NCI-H2227 (cell line): ENCODE data around the gene LGR5.

Experiments used
- DNase-seq: peaks from one replicate; lab custom pipeline; 2025; ENCODE audit not compliant: unreplicated experiment; lab: John Stamatoyannopoulos, UW

Gene LGR5, protein sequence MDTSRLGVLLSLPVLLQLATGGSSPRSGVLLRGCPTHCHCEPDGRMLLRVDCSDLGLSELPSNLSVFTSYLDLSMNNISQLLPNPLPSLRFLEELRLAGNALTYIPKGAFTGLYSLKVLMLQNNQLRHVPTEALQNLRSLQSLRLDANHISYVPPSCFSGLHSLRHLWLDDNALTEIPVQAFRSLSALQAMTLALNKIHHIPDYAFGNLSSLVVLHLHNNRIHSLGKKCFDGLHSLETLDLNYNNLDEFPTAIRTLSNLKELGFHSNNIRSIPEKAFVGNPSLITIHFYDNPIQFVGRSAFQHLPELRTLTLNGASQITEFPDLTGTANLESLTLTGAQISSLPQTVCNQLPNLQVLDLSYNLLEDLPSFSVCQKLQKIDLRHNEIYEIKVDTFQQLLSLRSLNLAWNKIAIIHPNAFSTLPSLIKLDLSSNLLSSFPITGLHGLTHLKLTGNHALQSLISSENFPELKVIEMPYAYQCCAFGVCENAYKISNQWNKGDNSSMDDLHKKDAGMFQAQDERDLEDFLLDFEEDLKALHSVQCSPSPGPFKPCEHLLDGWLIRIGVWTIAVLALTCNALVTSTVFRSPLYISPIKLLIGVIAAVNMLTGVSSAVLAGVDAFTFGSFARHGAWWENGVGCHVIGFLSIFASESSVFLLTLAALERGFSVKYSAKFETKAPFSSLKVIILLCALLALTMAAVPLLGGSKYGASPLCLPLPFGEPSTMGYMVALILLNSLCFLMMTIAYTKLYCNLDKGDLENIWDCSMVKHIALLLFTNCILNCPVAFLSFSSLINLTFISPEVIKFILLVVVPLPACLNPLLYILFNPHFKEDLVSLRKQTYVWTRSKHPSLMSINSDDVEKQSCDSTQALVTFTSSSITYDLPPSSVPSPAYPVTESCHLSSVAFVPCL

DNA sequence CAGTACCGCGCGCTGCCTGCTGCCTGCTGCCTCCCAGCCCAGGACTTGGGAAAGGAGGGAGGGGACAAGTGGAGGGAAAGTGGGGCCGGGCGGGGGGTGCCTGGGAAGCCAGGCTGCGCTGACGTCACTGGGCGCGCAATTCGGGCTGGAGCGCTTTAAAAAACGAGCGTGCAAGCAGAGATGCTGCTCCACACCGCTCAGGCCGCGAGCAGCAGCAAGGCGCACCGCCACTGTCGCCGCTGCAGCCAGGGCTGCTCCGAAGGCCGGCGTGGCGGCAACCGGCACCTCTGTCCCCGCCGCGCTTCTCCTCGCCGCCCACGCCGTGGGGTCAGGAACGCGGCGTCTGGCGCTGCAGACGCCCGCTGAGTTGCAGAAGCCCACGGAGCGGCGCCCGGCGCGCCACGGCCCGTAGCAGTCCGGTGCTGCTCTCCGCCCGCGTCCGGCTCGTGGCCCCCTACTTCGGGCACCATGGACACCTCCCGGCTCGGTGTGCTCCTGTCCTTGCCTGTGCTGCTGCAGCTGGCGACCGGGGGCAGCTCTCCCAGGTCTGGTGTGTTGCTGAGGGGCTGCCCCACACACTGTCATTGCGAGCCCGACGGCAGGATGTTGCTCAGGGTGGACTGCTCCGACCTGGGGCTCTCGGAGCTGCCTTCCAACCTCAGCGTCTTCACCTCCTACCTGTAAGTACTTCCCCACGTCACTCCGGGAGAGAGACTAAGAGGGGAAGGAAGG is at the start of gene LGR5:
TSS of gene LGR5 (plus strand) at position 186 of the 732 bp plus-strand sequence. CDS start at position 469, 283 bp downstream.
- peak; percentile 77 for DNase-seq

DNA sequence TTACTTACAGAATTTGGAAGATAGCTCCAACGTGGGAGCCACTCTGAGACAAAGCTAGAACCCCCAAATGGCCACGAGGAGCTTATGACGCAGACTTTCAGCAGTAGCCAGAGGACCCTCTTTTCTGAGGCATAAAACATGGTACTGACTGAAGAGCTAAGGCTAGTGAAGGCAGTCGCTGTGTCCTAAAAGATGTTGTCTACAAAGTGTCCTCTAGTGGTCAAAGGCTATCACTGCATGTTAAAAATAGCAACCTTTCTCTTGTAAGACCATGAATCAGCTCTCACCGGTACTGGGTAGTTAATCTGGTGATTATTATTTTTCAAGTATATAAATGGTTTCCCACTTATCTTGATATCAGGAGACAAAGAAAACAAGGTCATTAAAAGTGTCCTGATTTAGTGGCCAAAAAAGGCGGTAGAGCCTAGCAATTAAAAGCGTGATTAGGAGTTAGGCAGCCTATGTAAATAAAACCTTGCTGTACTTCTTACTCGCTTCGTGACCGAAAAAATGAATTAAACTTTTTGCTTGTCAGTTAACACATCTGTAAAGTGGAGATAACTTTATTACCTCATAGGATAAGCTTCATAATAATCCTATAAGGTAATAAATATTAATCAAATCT is 47.0 kb upstream of the LGR5 start:
- peak; percentile 68 for DNase-seq

DNA sequence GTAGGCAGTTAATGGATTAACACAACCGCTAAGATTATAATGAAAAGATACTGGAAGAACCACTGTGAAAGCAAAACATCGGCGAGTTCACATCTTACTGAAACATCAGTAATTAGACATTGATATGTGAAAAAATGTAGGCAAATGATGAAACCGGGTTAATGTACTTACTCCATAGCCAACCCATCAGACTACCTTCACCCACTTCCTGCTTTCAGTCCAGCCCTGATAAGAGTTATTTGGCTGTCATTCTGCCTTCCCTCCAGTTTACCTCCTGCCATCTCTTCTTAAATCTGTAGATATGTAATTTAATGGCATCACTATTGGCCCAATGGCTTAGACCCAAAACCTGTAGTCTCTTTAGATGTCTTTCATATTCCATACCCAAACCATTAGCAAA is 46.0 kb upstream of the LGR5 start:
- no peak for DNase-seq

DNA sequence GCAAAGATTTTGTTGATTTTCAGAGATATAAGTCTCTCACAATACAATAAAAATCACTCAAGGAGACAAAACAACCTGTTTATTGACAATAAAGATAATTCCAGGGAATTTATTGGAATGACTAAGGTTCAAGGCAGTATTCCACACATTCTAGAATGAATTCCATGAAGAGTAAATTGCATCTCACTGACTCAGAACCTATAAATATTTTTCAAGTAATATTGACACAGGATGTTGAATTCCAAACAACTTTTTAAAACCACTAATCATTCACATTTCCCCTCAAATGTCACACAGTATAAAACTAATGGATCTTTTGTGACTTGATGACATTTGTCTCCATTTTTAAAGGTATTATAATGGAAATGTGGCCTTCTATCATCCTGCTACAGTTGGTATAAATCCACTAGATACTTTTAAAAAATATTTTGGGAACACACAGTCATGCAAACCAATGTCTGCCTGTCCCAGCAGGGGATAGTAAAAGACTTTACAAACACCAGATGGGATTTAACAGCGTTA is 42.1 kb upstream of the LGR5 start:
- no peak for DNase-seq

DNA sequence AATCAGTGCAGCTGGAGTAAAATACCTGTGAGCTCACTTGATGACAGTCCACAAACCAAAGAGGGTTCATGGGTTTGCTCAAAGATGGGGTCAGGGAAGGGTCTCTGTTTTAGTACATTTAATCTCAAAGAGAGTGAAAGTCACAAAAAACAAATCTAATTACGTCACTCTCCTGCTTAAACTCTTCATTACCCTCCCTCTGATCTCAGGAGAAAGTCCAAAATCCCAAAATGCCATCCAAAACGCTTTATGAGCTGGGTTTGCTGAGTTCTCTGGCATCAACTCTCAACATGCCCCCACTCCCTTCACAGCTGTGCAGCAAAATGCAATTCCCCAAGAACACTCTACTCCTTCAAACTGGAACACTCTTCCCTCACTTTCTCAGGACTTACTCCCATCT is 40.4 kb upstream of the LGR5 start:
- DNase-seq = no peak

DNA sequence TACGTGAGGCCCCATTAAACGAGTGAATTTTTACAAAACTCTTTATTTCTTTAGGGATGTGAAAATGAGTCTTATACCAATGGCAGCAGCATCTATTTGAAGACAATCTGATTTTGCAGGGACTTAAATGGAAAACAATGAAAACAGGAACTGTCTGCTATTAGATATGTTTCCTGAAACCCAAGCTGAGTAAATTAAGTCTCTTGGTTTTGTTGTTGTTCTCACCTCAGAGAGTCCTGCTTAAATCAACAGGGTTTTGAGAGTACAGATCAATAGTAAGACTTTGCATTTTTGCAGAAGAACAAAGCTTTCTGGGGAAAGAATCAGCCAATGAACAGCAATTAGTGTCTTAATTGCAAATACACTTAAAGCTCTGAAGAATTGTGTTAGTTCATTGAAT is 39.1 kb upstream of the LGR5 start:
- DNase-seq = no peak

DNA sequence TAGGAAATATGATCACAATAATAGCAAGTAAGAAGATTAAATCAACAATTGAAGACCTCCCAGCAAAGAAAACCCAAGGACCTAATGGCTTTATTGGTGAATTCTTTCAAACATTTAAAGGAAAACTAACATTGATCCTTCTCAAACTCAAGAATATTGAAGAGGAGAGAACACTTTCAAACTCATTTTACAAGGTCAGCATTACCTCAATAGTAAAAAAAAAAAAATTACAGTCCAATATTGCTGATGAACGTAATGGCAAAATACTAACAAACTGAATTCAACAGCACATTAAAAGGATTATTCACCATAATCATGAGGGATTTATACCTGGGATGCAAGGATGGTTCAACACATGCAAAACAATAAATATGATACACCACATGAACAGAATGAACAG is 33.7 kb upstream of the LGR5 start:
- no peak for DNase-seq

DNA sequence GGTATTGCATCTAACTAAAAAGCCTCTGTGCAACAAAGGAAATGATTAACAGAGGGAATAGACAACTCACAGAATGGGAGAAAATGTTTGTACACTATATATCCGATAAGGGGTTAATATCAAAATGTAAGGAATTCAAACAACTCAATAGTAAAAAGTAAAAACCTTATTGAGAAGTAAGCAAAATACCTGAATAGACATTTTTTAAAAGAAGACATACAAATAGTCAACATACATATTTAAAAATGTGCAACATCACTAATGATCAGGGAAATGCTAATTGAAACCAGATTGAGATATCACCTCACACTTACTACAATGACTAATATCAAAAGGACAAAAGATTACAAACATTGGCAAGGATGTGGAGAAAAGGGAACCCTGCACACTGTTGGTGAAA is 31.9 kb upstream of the LGR5 start:
- no peak for DNase-seq

DNA sequence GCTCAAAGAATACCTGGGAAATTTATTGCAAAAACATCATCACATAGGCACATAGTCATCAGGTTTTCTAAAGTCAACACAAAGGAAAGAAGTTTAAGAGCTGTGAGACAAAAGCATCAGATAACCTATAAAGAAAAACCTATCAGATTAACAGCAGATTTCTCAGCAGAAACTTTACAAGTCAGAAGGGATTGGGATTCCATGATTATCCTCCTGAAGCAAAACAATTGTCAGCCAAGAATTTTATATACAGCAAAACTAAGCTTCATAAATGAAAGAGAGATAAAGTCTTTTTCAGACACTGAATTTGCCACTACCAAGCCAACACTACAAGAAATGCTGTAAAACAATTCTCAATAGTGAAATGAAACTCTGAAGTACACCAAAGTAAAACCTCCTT is 28.8 kb upstream of the LGR5 start:
- no peak for DNase-seq

DNA sequence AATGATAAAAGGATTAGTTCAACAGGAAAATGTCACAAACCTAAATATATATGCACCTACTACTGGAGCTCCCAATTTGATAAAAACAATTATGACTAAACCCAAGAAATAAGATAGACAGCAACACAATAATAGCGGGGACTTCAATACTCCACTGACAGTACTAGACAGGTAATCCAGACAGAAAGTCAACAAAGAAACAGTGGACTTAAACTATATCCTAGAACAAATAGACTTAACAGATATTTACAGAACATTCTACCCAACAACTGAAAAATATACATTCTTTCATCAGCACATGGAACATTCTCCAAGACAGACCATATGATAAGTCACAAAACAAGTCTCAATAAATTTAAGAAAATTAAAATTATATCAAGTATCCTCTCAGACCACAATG is 28.0 kb upstream of the LGR5 start:
- DNase-seq = no peak

DNA sequence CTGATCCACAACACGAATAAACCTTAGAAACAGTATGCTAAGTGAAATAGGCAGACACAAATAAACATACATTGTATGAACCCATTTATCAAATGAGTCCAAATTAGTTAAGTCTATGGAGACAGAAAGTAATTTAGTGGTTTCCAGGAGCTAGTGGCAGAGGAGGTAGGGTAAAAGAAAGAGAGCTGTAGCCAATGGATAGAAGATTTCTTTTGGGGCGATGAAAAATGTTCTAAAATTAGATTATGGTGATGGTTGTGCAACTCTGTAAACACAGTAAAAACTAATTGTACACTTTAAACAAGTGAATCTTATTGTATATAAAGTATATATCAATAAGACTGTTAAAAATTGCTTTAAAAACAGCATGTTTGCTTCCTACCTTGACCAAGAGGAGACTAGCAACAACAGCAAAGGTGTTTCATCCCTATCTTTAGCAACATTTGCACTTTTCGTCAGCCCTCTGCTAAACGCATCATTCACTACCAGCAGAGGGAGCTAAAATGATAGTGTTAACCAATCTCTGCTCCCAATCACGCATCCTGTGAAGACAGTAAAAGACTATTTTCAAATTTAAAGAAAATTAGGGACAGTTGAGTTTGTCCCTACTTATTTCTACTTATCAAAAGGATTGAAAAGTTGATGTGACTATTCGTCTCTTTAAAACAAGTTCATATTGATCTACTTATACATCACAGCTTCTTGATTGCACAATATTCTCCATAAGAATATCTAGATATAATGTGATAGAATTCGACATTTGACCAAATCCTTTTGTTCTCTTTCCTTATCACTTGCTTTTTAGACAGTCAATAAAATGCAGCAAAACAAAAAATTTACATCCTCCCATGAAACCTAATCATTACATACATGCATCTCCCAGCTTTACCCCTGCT is 24.0 kb upstream of the LGR5 start:
- DNase-seq = peak; percentile 64

DNA sequence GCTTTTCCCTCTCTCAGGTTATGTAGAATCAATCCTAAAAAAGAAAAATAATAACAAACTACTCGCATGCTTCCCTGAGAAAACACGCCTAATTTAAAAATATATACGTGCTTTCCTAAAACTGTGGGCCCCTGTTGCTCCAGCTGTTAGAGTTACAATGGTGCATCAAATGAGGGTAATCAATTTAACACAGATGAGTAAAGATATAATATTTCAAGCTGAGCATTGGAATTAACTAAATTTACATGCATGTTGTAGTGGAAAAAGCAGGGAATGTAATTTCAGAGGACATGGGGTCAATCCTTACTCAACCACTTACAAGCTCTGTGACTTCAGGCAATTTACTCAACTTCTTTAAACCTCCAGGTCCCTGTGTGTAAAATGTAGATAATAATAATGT is 22.4 kb upstream of the LGR5 start:
- DNase-seq = no peak

DNA sequence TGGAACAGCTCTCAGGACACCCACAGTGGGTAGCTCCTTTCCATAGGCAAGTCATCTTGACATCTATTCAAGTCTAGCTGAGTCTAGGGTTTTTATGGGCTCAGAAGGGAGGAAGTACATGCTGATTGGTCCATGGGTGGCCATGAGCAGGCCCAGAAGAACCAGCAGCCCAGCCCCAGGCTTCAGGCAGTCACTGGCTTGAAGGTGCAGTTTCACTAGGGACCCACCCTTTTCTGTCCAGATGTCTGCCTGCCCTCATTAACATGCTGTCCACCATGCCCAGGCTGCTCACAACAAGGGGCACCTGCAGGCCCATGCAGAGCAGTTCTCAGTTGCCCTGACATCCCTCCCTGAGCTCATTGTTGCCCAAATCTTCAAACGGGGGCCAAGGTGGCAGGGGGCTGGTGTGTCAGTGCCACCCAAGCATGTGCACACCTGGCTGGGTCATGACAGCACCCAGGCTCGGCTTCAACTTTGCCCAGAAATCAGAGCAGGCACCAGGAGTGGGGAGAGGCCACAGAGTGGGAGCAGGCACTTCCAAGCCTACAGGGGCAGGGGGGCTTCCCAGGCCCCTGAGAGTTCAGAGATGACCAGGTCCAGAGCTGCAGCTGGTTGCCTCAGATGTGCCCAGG is 18.7 kb upstream of the LGR5 start:
- no peak for DNase-seq

DNA sequence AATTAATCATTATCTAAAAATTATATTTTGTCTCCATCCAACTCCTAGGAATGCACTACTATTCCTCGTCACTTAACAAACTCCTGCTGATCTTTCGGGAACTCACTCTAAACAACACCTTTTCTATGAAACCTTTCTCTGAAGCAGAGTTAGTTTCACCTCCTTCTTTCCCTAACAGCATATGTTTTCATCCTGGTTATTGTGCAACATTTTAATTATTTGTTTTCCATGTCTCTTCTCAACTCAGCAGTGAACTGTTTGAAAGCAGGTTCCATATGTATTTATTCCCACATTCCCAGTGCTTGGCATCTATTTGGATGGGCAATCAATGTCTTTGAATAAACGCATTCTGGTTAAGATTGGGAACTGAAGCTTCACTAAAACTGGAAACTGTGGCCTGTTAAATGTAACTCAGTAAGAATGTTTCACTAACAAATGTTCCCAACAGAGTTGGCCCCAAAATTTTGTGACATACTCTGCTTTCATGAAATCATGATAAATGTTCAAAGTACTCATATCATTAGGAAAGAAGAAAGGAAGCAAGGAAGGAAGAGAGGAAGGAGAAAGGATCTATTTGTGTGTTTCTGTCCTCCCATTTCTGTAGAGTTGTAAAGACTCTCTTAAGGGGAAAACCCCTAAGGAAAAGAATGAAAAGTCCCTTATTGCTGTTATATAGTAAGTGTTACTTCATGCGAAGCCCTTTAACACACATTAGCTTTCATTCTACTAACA is 13.9 kb upstream of the LGR5 start:
- no peak for DNase-seq

DNA sequence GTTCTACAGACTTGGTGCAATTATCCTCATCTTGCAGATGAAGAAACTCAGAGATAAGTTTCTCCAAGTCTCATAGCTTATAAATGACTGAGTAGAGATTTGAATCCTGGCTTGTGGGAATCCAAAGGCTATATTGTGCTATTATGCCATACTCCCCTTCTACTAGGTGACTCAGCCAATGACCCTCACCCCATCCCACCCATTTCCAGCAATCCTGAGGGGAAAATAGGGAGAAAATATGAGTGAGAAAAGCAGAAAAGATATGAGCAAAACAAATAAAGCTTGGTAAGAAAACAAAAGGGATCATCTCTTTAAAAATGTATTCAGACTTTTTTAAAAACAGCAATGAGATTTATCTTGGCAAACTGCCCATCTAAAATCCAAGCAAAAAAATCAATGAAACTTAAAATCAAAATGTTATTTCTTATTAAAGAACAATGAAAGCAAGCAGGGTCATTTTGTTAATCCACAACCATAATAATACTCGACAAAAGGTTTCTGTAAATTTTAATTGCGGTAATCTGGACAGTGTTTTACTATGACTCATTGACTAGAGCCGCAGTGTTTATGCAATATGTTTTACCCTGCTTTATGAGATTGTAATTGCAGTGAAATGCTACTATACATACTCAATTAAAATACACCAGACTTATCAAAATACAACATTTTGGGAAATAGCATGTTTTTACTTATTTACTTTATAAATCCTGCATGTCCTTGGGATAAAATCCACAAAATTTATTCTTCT is 13.1 kb upstream of the LGR5 start:
- no peak for DNase-seq

DNA sequence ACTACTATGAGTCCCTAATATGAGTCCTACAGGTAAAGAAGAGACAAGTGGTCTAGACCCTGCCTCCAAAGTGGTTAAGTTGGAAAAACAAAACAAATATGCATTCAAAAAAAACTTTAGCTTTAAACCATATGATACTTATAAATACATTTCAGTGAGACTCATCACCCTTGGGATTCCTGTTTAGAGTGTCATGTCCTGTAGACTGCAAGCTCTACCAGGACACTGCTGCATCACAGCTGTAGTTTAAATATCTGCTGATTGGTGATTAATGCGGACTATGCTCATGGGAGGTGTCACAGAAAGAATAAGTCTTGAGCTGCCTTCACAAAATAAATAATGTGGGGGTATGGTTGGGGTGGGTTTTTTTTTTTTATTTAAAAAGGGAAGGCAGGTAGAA is 8.8 kb upstream of the LGR5 start:
- DNase-seq = no peak

DNA sequence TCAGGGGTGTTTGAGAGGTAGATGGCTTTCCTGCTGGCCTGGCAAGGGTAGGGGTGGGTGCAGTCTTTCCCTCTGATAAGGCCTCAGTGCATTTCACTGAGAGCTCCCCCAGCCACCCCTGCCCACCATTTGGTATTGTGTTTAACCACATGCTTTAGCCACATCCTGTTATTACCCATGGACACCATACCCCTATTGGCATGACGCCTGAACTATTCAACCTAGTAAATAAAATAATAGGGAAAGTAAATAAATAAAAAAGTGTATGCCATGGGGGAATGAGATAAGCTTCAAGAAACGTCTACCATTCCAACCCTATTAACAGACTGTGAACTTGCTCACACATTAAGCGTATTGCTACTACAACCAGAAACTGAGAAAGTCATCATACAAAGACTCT is 7.6 kb upstream of the LGR5 start:
- no peak for DNase-seq

DNA sequence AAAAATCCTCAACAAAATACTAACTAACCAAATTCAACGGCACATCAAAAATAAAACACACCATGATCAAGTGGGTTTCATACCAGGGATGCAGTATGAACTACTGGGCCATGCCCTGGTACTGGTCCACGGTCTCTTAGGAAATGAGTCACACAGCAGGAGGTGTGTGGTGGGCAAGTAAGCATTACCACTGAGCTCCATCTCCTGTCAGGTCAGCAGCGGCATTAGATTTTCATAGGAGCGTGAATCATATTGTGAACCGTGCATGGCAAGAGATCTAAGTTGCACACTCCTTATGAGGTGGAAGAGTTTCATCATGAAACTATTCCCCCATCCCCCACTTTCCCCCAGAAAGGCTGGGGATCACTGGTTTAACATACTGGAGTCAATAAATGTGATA is 6.7 kb upstream of the LGR5 start:
- no peak for DNase-seq
